A549 (cell line): ENCODE measurements around the gene PAM16.

Source experiments
- CHD2 ChIP-seq: fragments of 150-350 bp; IDR thresholded peaks from 2 replicates; pipeline ENCODE4 v1.6.1; 2014; ENCODE audit warnings: low read length; ENCODE audit not compliant: partially characterized antibody
- ESRRA ChIP-seq: fragments of 150-350 bp; IDR thresholded peaks from 2 replicates; pipeline ENCODE4 v1.6.1; 2014; ENCODE audit warnings: mild to moderate bottlenecking, low read length, borderline replicate concordance
- GATA3 ChIP-seq: IDR thresholded peaks from 2 replicates; pipeline ENCODE4 v1.6.1; 2012; ENCODE audit warnings: borderline replicate concordance
- POLR2AphosphoS2 ChIP-seq: conservative IDR thresholded peaks from 2 replicates; pipeline ENCODE4 v1.6.1; 2012; ENCODE audit warnings: low read length, improper control_type of control experiment, inconsistent platforms
- TF ChIP-seq, protein P1 (sequence below): fragments of >200 bp; sonication (Bioruptor Twin); formaldehyde crosslinking; IDR thresholded peaks from 3 replicates; pipeline ENCODE4 v1.6.1; 2016

DNA sequence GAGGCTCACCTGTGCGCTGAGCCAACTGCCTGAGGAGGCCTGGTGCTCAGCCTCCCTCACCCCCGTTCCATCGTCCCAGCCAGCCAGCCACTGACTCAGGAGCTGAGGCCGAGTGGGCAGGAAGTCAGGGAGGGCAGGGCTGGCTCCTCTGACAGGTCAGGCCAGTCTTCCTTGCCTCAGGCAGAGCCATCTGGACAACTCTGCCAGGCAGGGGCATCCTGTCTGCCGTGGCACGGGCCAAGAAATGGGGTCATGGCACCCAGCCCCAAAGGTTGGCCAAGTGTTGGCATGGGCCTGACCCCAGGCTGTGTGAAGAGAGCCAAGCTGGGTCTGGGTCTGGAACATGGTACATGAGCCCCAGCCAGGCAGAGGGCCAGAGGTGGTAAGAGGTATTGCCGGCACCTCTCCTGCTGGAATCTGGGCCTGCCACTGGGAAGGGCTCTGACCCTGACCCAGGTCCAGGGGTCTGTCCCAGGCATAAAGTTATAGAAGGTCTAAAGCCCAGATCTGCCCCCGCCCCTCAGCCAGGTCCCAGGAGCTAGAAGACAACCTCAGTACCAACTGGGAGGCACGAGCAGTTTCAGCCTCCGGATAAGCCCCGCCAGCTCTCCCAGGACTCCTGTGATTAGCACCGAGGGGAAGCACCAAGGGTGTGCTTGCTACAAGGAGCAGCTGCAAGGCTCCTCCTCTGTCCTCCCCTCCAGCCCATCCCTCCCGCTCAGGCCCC is 18.0 kb upstream of the PAM16 start:
- TF ChIP-seq POLR2AphosphoS2 (no peak), GATA3 (no peak), ESRRA (no peak), CHD2 (no peak)
- TF ChIP-seq, protein P1, sequence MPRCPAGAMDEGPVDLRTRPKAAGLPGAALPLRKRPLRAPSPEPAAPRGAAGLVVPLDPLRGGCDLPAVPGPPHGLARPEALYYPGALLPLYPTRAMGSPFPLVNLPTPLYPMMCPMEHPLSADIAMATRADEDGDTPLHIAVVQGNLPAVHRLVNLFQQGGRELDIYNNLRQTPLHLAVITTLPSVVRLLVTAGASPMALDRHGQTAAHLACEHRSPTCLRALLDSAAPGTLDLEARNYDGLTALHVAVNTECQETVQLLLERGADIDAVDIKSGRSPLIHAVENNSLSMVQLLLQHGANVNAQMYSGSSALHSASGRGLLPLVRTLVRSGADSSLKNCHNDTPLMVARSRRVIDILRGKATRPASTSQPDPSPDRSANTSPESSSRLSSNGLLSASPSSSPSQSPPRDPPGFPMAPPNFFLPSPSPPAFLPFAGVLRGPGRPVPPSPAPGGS: no peak
